ENCODE data around the gene TMEM18. TPM values are rescaled to one million over a fixed set of nuclear protein-coding genes. Genes with fewer than 3 reads are reported as not detected.
A peak's percentile ranks its signal among the peaks of the same experiment; 100 is the strongest.

The TMEM18 gene
- total and polyA plus RNA-seq, 2 of the 13 experiments (the other 11 are each of a cell fraction or from before 2014, with no cell fraction given) = 45.9 to 49.4 TPM

- TF ChIP-seq ZFP91 (CRISPR knock-in tag; IDR thresholded peaks at IDR 0.05; ENCODE audit: borderline replicate concordance) (peak; percentile 30; the same call in 1 of the 2 replicates), HMGXB3 (CRISPR knock-in tag; IDR thresholded peaks at IDR 0.05; ENCODE audit: borderline replicate concordance) (no peak), ZNF749 (CRISPR knock-in tag; IDR thresholded peaks at IDR 0.05; ENCODE audit: borderline replicate concordance) (no peak), KLF15 (CRISPR knock-in tag; IDR thresholded peaks at IDR 0.05; ENCODE audit: borderline replicate concordance) (0 out of 2 replicates have a peak, but pooled peaks have one; percentile 65), GLI4 (CRISPR knock-in tag; IDR thresholded peaks at IDR 0.05; ENCODE audit: borderline replicate concordance) (0 out of 2 replicates have a peak, but pooled peaks have one; percentile 30), TERF1 (CRISPR knock-in tag; IDR thresholded peaks at IDR 0.05) (no peak), ZNF562 (CRISPR knock-in tag; IDR thresholded peaks at IDR 0.05; ENCODE audit: borderline replicate concordance) (no peak), ZNF552 (CRISPR knock-in tag; IDR thresholded peaks at IDR 0.05; ENCODE audit: borderline replicate concordance) (0 out of 2 replicates have a peak, but pooled peaks have one; percentile 54), AGO2 (optimal IDR thresholded peaks at IDR 0.05; ENCODE audit: low read depth, low read length) (no peak), CBX5 (CRISPR knock-in tag; IDR thresholded peaks at IDR 0.05; ENCODE audit: borderline replicate concordance) (no peak), ZBTB8A (CRISPR knock-in tag; IDR thresholded peaks at IDR 0.05; ENCODE audit: borderline replicate concordance, low read depth) (no peak), ETV5 (CRISPR knock-in tag; IDR thresholded peaks at IDR 0.05; ENCODE audit: borderline replicate concordance) (no peak; the same call in 1 of the 2 replicates), DRAP1 (CRISPR knock-in tag; IDR thresholded peaks at IDR 0.05) (no peak), ZNF563 (CRISPR knock-in tag; IDR thresholded peaks at IDR 0.05) (0 out of 2 replicates have a peak, but pooled peaks have one; percentile 6), ZNF687 (CRISPR knock-in tag; IDR thresholded peaks at IDR 0.05) (peak; percentile 77)
Measured at GRCh38 chr2:636641-637405, 40.4 kb downstream of the TMEM18 start (continued).

All from HepG2 (cell line).